Karpas-422 (cell line): ENCODE data around the gene IDUA. TPM values are rescaled to one million over a fixed set of nuclear protein-coding genes. Genes with fewer than 3 reads are reported as not detected.
A peak's percentile ranks its signal among the peaks of the same experiment; 100 is the strongest.
"Not testable (repeated sequence)": the region's sequence is repeated elsewhere in the genome, so short reads cannot be mapped to it uniquely, and the experiment has no call there.

ENCODE experiments used
- DNase-seq: peaks from one replicate; pipeline ENCODE4 v3.0.0-alpha.2; 2015
- H2AFZ ChIP-seq: fragments of 200-600 bp; sonication (generic); 2 replicates; pipeline ENCODE4 v1.6.1; 2014; ENCODE audit warnings: antibody characterized with exemption, low read length, mixed read lengths
- H3K27ac ChIP-seq: fragments of 200-600 bp; sonication (generic); 2 replicates; pipeline ENCODE4 v1.5.1; 2014; ENCODE audit warnings: mild to moderate bottlenecking, low read length, moderate library complexity
- H3K27me3 ChIP-seq: fragments of 200-600 bp; sonication (generic); 2 replicates; pipeline ENCODE4 v1.6.1; 2014; ENCODE audit warnings: low read length, mixed read lengths
- H3K36me3 ChIP-seq: fragments of 200-600 bp; sonication (generic); 2 replicates; pipeline ENCODE4 v1.6.1; 2014; ENCODE audit warnings: low read length, mixed read lengths; ENCODE audit not compliant: insufficient read depth
- H3K4me1 ChIP-seq: fragments of 200-600 bp; sonication (generic); 2 replicates; pipeline ENCODE4 v1.6.1; 2014; ENCODE audit warnings: mild to moderate bottlenecking, low read length, mixed read lengths
- H3K4me2 ChIP-seq: fragments of 200-600 bp; sonication (generic); 2 replicates; pipeline ENCODE4 v1.6.1; 2014; ENCODE audit warnings: low read length, low read depth, mild to moderate bottlenecking; ENCODE audit not compliant: poor library complexity, severe bottlenecking
- H3K4me3 ChIP-seq: fragments of 200-600 bp; sonication (generic); 2 replicates; pipeline ENCODE4 v1.5.1; 2014; ENCODE audit warnings: mild to moderate bottlenecking, antibody characterized with exemption, low read length, mixed read lengths
- H3K79me2 ChIP-seq: fragments of 200-600 bp; sonication (generic); 2 replicates; pipeline ENCODE4 v1.6.1; 2014; ENCODE audit warnings: mild to moderate bottlenecking, low read length, mixed read lengths
- H3K9ac ChIP-seq: fragments of 200-600 bp; sonication (generic); 2 replicates; pipeline ENCODE4 v1.6.0; 2014; ENCODE audit warnings: low read length
- H3K9me2 ChIP-seq: fragments of 200-600 bp; sonication (generic), shearing (Covaris generic); replicated peaks from 2 replicates; pipeline ENCODE4 v1.6.0; 2014; ENCODE audit warnings: mild to moderate bottlenecking, low read length, moderate library complexity; ENCODE audit not compliant: insufficient read depth
- H3K9me3 ChIP-seq: fragments of 300-700, 200-600 bp; sonication (generic); 2 replicates; pipeline ENCODE4 v1.6.1; 2014; ENCODE audit warnings: low read length, mixed read lengths
- H4K20me1 ChIP-seq: fragments of 200-600 bp; sonication (generic); 2 replicates; pipeline ENCODE4 v1.6.1; 2014; ENCODE audit warnings: mild to moderate bottlenecking, antibody characterized with exemption, low read length, low read depth; ENCODE audit not compliant: insufficient read depth
- total RNA-seq: library from RNA; depleted of rRNA; stranded (reverse); fragments of >200 nt; shearing (Covaris generic); gene quantifications from 2 replicates; pipeline ENCODE4 v1.2.3, GENCODE V29; 2014; ENCODE audit warnings: low replicate concordance

Gene IDUA
- total RNA-seq, 1 experiment from 2014 or later = 20.8 TPM

DNA sequence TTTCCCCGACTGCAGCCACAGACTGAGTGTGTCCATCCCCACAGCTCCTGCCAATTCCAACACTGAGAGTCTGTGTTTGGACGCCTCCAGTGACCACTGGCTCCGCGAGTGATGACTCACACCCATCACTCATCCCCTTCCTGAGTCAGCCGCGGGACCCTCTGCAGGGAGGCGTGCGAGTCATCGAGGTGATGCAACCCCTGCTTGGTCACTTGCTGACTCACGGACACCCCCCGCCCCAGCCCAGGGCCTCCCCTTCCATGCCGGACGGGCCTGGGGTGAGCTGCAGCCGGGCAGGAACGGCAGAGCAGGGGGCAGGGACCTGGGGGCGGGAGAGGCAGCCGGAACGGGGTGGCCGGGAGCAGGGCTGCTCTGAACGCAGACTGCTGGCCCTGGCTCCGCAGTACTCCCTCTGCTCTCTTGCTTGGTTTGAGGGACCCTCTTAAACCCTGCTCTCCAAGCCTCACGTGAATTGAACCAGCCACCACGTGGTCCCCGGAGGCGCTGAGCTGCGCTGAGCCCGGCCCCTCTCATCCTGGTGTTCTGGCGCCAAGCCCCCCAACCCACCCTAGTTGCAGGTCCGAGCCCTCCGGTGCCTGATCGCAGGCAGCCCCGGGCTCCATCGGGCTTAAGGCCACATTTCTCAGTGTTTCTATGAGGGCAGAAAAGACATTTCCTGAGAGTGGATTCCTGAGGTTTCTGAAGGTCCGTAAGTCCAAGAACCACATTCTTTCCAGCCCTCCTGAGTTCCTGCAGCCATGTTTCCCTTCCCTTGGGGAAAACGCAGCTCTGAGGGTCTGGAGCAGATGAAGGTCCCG lies 57.0 kb downstream of the IDUA start:
- Histone ChIP-seq H3K4me1 (no peaks in the 10 kb centered on the region), H3K4me2 (no peak overlapping the region), H3K4me3 (no peak overlapping the region), H3K9ac (no peak overlapping the region), H4K20me1 (no peaks in the 10 kb centered on the region), H3K79me2 (no peaks in the 10 kb centered on the region), H3K9me2 (no peaks in the 10 kb centered on the region), H3K27ac (no peak overlapping the region), H3K36me3 (no peaks in the 10 kb centered on the region), H3K9me3 (no peaks in the 10 kb centered on the region), H2AFZ (no peak overlapping the region), H3K27me3 (no peaks in the 10 kb centered on the region)
- DNase-seq = no peak

DNA sequence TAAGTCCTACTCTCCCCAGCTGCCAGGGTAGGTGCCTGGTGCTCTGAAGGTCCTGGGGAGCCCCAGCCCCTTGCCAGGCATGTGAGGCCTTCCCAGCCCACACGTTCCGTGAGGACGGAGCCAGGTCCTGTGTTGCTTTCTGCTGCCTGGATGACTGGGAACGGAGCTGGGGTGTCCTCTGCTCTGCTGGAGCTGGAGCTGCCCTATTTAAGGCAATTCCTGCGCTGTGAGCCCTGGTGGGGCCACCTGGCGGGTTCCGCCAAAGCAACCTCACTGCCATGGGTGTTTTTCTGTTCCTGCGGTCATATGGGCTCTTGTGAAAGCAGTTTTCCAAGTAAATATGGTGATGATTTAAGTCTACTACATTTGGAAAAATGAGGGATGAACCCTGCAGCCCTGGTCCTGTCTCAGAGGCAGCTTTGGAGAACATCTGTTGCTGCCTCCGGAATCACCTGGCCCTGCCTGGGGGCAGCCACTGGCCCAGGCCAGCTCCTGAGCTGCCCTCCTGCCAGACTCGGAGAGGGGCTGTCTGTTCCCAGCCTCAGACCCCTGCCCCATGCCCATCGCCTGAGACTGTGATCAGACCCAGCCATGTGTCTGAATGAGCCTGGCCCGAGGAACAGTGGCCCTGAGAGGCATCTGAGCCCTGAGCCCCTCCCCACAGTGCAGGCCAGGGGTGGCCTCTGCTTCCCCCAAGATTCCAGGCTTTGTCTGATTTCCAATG lies 57.8 kb downstream of the IDUA start:
- Histone ChIP-seq H3K27ac (no peak overlapping the region), H3K9me3 (no peaks in the 10 kb centered on the region), H3K79me2 (no peaks in the 10 kb centered on the region), H3K4me3 (no peak overlapping the region), H3K4me1 (no peaks in the 10 kb centered on the region), H3K9ac (no peak overlapping the region), H3K36me3 (no peaks in the 10 kb centered on the region), H3K4me2 (no peak overlapping the region), H3K9me2 (no peaks in the 10 kb centered on the region), H3K27me3 (no peaks in the 10 kb centered on the region), H2AFZ (no peak overlapping the region), H4K20me1 (no peaks in the 10 kb centered on the region)
- no peak for DNase-seq

DNA sequence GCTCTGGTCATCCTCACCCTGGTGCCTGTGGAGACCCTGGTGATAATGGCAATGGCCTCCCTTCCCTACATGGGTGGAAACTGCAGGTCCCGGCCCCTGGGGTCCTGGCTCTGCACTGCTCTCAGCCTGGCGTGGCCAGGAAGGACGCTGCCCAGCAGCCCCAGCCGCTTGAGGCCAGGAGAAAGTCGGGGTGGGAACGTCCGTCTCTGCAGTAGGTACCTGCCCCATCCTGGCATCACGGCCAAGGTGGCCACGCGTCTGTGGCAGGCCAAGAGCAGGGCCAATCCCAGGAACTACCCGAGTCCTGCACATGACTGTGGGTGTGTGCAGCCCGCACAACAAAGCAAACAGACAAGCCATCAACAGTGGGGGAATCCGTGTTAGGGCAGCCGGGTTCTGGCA lies 58.4 kb downstream of the IDUA start:
- no peaks in the 10 kb centered on the region for H3K9me3 ChIP-seq
- no peak overlapping the region for H3K9ac ChIP-seq
- H3K4me3 ChIP-seq = no peak overlapping the region
- no peaks in the 10 kb centered on the region for H3K27me3 ChIP-seq
- no peaks in the 10 kb centered on the region for H3K79me2 ChIP-seq
- H3K36me3 ChIP-seq = no peaks in the 10 kb centered on the region
- DNase-seq = no peak
- no peak overlapping the region for H3K27ac ChIP-seq
- no peaks in the 10 kb centered on the region for H3K4me1 ChIP-seq
- H3K4me2 ChIP-seq = no peak overlapping the region
- H2AFZ ChIP-seq = no peak overlapping the region
- H4K20me1 ChIP-seq = no peaks in the 10 kb centered on the region
- H3K9me2 ChIP-seq = no peaks in the 10 kb centered on the region

DNA sequence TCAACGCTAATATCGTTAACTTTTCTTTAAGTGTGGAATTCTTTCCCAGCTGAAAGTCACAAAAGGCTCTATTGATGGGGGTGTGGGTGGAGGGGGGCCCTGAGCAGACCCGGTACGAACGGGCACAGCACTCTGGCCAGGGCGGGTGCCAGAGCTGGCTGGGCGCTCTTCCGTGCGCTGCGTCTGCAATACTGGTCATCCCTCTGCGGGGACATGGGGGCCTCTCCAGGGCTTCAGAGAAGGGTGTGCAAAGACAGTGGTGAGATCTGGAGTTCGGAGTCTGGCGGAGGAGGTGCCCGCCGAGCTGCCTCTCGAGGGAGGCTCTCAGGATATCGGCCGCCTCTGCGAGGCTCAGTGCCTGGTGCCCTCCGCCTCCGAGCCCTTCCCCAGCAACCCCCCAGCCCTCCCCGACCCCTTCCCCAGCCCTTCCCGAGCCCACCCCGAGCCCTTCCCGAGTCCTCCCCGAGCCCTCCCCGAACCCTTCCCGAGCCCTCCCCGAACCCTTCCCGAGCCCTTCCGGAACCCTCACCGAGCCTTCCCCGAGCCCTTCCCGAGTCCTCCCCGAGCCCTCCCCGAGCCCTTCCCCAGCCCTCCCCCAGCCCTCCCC lies 58.9 kb downstream of the IDUA start:
- no peaks in the 10 kb centered on the region for H3K79me2 ChIP-seq
- no peaks in the 10 kb centered on the region for H4K20me1 ChIP-seq
- H3K27me3 ChIP-seq = no peaks in the 10 kb centered on the region
- no peak overlapping the region for H2AFZ ChIP-seq
- no peak overlapping the region for H3K9ac ChIP-seq
- DNase-seq = no peak
- H3K9me2 ChIP-seq = no peaks in the 10 kb centered on the region
- H3K4me1 ChIP-seq = no peaks in the 10 kb centered on the region
- no peaks in the 10 kb centered on the region for H3K9me3 ChIP-seq
- H3K4me3 ChIP-seq = no peak overlapping the region
- H3K27ac ChIP-seq = no peak overlapping the region
- H3K36me3 ChIP-seq = no peaks in the 10 kb centered on the region
- H3K4me2 ChIP-seq = no peak overlapping the region

DNA sequence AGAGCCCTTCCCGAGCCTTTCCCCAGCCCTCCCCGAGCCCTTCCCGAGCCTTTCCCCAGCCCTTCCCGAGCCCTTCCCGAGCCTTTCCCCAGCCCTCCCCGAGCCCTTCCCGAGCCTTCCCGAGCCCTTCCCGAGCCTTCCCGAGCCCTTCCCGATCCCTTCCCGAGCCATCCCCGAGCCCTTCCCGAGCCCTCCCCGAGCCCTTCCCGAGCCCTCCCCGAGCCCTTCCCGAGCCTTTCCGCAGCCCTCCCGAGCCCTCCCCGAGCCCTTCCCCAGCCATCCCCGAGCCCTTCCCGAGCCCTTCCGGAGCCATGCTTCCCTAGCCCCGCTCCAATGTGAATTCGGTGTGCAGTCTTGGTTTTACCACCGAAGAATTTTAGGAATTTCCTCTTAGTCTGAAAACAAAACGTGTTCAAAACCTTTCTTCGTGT lies 59.8 kb downstream of the IDUA start:
- H3K9me2 ChIP-seq, H3K9me3 ChIP-seq, H3K4me2 ChIP-seq, H3K79me2 ChIP-seq, H4K20me1 ChIP-seq, H3K4me3 ChIP-seq, H3K9ac ChIP-seq, H3K36me3 ChIP-seq, H3K27ac ChIP-seq, H2AFZ ChIP-seq, H3K27me3 ChIP-seq, H3K4me1 ChIP-seq: not testable (repeated sequence)
- peak; percentile 63 for DNase-seq

DNA sequence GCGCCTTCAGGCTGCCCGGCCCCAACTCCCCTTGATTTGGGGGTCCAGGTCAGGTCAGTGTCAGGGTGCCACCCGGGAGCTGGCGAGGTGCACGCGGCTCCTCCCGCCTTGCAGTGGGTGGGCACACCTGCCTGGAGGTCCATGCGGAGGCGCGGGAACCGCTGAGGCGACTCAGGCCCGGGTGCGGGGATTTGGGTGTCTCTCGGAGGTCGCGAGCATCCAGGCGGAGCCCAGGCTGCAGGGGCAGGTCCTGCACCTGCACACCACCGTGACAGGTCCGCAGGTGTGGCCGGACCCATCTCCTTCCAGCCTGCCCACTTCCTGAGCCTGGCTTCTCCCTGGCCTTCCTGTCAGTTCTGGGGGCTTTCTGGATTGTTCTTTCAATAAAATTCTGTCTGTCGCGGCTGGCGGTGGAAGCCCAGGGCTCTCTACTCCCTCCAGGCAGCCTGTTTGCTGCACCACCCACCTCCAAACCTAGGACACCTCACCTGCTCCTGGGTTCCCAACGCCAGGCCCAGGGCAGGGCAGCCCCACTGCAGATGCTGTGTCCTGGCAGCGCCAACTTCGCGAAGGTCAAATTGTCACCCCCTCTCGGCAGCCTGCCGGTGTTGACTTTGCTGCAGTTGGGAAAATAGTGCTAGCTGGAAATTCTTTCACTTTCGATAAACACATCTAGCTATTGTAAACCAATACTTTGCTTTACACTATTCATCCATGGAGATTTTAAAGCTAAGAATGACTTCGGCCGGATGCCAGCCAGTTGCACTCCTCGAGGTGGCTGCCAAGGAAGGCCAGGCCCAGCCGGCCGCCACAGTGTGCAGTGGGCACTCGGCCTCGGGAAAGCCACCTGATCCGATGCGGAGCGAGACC lies 60.5 kb downstream of the IDUA start:
- H3K27ac ChIP-seq = no peak overlapping the region
- no peak overlapping the region for H3K9ac ChIP-seq
- no peaks in the 10 kb centered on the region for H3K9me3 ChIP-seq
- no peaks in the 10 kb centered on the region for H3K4me1 ChIP-seq
- H3K4me3 ChIP-seq = no peak overlapping the region
- H3K27me3 ChIP-seq = no peaks in the 10 kb centered on the region
- H3K9me2 ChIP-seq = no peaks in the 10 kb centered on the region
- no peaks in the 10 kb centered on the region for H3K79me2 ChIP-seq
- H4K20me1 ChIP-seq = no peaks in the 10 kb centered on the region
- no peak overlapping the region for H2AFZ ChIP-seq
- no peak overlapping the region for H3K4me2 ChIP-seq
- DNase-seq = no peak
- no peaks in the 10 kb centered on the region for H3K36me3 ChIP-seq

DNA sequence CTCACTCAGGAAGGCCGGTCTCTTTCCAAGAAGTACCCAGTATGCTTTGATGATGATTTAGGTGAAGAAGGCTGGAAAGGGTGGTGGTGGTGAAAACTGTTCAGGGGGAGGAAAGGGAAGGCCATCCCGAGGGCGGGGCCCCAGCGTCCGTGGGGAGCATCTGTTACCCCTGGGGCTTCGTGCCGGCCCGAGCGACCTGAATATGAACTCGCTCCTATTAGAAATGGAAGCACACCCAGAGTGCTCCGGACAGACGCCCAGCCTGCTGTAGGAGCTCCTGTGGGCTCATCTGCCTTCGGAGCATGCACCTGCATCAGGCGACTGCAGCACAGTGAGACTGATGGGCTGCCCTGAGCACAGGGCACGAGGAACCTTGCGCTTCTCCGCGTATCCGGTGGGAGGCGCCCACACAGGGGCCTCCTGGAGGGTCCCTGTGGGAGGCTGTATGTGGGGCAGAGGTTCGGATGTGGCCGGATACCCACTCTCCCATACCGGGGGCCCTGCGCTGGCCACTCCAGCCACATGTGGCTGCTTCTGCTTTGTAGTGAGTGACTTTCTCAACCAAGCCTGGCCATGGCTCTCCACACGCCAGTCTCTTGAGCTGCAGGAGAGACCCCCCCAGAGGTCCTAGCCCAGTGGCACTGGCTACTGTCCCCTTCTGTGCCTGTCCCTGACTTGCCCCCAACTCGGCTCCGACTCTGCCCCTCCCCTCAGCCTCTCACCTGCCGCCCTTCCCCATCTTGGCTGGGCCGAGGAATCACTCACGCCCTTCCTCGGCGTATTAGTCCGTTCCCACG lies 61.3 kb downstream of the IDUA start:
- Histone ChIP-seq H4K20me1 (no peaks in the 10 kb centered on the region), H3K27me3 (no peaks in the 10 kb centered on the region), H3K9me3 (no peaks in the 10 kb centered on the region), H3K9ac (no peak overlapping the region), H3K9me2 (no peaks in the 10 kb centered on the region), H3K4me1 (no peaks in the 10 kb centered on the region), H3K36me3 (no peaks in the 10 kb centered on the region), H3K4me2 (no peak overlapping the region), H2AFZ (no peak overlapping the region), H3K4me3 (no peak overlapping the region), H3K27ac (no peak overlapping the region), H3K79me2 (no peaks in the 10 kb centered on the region)
- no peak for DNase-seq
